Measurements from ENCODE around the gene RPL27.

DNA sequence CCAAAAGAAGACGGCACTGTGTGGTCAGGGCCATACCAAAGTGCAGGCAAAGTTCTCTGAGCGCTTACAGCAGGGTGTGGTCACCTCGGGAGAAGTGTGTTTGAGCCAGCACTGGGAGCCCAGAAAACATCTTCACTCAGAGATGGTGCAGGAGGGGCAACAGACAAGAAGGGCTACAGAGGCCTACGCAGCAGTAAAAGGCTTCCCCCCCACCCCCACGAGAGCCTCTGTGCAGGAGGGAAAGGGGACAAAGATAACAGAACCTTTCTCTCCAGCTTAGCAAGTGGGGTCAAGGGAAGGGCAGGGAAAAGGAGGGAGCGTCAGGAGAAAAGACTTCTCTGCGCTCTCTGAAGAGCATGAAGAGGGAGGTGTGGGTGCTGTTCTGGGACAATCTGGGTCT, 21.2 kb downstream of the RPL27 start:
- TF ChIP-seq, protein P1, sequence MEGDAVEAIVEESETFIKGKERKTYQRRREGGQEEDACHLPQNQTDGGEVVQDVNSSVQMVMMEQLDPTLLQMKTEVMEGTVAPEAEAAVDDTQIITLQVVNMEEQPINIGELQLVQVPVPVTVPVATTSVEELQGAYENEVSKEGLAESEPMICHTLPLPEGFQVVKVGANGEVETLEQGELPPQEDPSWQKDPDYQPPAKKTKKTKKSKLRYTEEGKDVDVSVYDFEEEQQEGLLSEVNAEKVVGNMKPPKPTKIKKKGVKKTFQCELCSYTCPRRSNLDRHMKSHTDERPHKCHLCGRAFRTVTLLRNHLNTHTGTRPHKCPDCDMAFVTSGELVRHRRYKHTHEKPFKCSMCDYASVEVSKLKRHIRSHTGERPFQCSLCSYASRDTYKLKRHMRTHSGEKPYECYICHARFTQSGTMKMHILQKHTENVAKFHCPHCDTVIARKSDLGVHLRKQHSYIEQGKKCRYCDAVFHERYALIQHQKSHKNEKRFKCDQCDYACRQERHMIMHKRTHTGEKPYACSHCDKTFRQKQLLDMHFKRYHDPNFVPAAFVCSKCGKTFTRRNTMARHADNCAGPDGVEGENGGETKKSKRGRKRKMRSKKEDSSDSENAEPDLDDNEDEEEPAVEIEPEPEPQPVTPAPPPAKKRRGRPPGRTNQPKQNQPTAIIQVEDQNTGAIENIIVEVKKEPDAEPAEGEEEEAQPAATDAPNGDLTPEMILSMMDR (conservative IDR thresholded peaks at IDR 0.05 in 1 of 2, IDR thresholded peaks at IDR 0.05 in 1 of 2; ENCODE audit: low read depth in 1 of 2, low read length in 2 of 2): no peak
- TF ChIP-seq EZH2 (IDR thresholded peaks at IDR 0.05; ENCODE audit: low read length, missing control alignments): no peak
